HG02759 (cell line): Measurements from ENCODE around the gene PPIL3.
A peak's percentile ranks its signal among the peaks of the same experiment; 100 is the strongest.
"Not testable (repeated sequence)": the region's sequence is repeated elsewhere in the genome, so short reads cannot be mapped to it uniquely, and the experiment has no call there.

Source experiments
- ATAC-seq: cut with Tn5 transposase; IDR thresholded peaks from one replicate; pipeline ENCODE4 v1.9.1; 2021; ENCODE audit warnings: mild to moderate bottlenecking, moderate library complexity; ENCODE audit not compliant: unreplicated experiment

Gene PPIL3

DNA sequence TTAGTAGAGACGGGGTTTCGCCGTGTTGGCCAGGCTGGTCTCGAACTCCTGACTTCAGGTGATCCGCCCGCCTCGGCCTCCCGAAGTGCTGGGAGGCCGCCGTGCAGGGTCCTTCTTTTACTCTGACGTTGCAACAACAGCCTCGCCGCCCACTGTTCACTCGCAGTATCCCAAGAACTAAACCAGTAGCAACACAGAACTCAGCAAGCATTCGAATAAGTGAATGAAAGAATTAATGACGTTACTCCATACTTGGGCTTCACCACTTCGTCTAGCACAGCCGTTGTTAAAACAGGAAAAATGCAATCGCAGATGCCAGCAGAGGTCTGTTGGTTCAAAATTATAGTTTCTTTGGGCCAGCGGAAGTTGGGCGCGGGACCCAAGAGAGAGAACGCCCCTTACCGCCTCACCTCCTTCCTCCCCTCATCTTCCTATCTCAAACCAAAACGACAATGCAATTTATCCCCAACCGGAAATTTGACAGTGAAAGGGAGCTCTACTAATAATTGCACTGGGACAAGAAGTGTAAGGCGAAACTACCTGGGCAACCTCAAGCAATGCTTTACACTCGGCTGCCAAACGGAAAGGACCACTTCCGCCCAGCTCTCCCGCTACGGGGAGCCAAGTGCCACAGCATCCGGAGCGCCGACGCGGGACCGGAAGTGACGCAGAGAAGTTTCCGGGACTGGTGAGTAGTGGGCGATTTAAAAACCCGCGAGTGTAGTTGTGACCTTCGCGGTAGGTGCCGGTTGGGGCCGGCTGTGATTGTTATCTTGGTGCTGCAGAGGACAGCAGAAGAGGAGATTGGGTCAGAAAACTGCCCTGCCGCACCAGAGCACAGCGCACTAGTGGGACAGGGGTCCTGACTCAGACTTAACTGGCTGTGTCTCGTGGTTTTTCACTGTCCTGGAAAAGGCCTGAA lies at the start of gene PPIL3, which contains the start of gene NIF3L1:
Gene PPIL3 (minus strand): TSS at position 374 of the 922 bp plus-strand sequence. CDS start 1,462 bp downstream, outside the sequence.
Gene NIF3L1 (plus strand): TSS at position 668 of the 922 bp plus-strand sequence. CDS start 2,573 bp downstream, outside the sequence.
- peak; percentile 93 for ATAC-seq

DNA sequence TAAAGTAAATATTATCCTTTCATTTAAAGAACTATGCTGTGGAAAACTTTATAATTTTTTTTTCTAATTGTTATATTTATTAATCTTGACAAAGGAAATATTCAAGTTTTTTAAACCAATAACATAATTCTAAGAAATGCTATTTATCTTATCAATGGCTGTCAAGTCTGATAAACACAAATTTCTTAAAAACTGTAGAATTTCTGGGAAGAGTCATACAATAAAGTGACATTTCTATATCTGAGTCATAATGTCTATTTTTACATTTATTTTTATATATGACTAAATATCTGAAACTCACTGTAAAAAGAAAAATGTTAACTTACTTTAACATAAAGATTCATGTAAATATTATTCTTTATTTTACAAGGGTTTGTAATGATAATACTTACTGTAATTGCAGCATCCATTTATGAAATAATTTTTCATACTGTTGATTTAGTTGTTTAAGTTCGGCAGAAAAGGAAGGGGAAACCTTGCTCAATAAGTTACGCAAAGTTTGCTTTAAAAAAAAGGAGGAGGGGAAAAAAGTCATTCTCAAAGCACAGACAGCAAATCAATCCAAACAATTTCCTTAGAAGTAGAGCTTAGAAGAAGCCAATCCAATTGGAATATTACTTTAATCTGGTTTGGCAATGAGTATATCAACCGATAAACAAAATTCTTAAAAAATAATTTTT lies 42.2 kb upstream of the PPIL3 start:
- no peak for ATAC-seq

DNA sequence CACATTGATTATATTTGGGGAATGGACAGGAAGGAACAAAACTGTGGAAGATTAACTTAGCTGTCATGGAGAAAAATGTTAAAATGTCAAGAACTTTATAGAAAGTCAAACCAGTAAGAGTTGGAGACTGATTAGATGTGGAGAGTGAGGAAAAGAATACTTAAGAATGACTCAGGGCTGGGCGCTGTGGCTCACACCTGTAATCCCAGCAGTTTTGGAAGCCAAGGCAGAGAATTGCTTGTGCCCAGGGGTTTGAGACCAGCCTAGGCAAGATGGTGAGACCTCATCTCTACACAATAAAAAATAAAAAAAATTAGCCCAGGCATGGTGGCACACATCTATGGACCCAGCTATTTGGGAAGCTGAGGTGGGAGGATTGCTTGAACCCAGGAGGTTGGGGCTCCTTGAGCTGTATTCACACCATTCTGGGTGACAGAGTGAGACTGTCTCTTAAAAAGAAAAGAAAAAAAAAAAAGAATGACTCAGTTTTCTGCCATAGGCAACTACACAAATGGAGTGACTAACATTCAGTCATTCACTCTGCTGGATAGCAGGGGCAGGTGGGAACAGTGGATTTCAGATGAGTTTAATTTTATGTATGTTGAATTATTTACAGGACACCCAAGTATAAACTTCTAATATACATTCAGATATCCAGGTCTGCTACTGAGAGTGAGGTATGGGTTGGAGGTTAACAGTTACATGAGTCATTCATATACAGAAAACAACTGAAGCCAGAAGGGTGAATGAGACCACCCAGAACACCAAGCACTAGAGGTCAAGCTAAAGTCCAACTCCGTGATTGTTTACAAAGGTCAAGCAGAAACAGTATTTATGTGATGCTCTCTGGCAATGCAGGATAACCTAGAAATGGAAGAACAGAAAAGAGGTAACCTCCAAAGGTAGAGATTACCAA lies 40.7 kb upstream of the PPIL3 start:
- no peak for ATAC-seq

GRCh38 chr2:200922439-200922838 lies 33.6 kb upstream of the PPIL3 start:
- no peak for ATAC-seq

DNA sequence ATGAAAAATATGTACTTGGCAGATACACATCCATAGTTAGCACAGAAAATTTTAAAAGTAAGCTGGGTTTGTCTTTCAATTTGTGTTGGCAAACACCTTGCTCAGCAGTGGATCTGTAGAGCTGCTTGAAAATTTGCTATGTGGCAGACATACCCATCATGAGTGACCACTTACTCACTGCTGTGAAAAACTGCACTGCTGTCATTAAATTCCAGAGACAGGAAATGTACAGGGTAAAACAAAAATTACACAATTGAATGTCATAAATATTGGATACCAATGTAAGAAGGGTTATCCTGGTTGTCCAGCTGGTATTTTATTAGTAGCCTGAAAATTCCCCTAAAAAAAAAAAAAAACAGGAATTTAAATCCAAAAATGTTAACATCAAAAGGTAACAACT lies 24.8 kb upstream of the PPIL3 start:
- no peak for ATAC-seq

DNA sequence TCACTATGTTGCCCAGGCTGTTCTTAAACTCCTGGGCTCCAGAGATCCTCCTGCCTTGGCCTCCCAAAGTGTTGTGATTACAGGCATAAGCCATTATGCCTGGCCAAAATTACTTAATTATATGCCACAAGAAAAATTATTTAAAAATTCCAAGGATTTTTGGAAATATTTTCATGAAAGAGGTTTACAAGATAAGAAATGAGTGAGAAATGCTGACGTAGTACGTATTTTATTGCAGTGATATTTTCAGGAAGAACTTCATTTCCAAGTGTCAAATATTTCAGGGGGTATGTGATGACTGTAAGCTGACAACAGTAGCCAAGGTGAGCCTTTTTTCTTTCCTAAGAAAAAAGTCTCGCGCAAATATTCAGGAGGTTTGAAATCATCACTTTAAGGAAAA lies 21.1 kb upstream of the PPIL3 start:
- ATAC-seq: no peak

GRCh38 chr2:200905618-200906296 lies 16.9 kb upstream of the PPIL3 start:
- ATAC-seq: no peak

GRCh38 chr2:200901459-200902072 lies 12.7 kb upstream of the PPIL3 start:
- ATAC-seq: peak; percentile 98

DNA sequence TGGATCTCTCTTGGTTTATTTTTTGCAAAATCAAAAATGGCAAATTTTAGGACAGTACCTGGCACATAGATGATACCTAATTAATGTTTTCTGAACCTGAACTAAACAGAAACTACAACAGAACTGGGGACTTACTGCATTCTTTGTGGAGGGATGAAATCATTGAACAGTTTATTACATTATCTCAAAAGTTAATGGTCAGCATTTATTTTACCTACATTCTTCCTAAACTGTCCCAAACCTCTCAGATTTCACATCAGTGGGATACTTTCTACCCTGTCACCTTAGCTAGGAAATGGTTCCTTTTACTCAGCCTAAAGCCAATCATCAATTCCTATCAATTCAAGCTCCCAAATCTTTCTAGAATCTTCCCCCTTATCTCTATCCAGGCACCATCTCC lies 10.6 kb upstream of the PPIL3 start:
- no peak for ATAC-seq

DNA sequence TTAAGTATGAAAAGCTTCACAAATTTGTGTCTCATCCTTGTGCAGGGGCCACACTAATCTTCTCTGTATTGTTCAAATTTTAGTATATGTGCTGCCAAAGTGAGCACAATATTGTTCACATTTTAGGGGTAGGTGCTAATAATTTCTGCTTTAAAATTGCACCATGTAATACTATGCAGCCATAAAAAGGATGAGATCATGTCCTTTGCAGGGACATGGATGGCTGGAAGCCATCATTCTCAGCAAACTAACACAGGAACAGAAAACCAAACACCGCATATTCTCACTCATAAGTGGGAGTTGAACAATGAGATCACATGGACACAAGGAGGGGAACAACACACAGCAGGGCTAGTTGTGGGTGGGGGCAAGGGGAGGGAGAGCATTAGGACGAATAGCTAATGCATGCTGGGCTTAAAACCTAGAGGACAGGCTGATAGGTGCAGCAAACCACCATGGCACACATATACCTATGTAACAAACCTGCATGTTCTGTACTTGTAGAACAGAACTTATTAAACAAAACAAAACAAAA lies 7.1 kb downstream of the PPIL3 start:
- ATAC-seq: not testable (repeated sequence)

- ATAC-seq: no peak
These were observed 10.5 kb downstream of the PPIL3 start for GRCh38 chr2:200878289-200878880.

GRCh38 chr2:200877443-200877842 lies 11.4 kb downstream of the PPIL3 start:
- no peak for ATAC-seq

DNA sequence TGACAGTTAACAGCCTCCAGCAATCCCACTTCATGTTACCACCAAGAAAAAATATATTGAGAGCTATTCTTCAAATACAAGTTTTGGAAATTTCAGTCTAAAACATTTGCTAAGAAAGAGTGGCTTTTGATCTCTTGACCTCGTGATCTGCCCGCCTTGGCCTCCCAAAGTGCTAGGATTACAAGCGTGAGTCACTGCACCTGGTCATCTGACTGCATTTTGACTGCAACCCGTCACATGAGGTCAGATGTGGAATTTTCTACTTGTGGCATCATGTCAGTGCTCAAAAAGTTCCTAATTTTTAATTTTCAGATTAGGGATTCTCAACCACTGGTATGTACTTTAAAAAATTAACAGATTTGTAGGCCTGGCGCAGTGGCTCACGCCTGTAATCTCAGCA lies 15.3 kb downstream of the PPIL3 start:
- ATAC-seq: no peak

GRCh38 chr2:200871151-200871550 lies 17.7 kb downstream of the PPIL3 start:
- ATAC-seq: no peak

DNA sequence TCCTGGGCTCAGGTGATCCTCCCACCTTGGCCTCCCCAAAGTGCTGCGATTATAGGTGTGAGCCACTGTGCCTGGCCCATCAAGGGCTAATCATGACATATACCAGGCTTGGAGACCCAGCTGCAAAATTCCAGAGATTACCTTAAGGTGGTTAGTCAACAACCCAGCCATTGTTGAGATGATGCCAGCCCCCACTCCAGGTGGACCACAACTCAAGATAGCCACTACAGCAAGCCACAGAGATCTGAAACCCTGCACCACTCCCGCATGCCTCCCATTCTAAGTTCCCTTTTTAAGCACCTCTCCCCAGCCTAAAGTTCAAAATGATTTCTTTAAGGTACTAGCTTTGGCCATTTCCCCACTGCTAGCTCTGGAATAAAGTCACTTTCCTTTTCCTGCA lies 19.9 kb downstream of the PPIL3 start:
- no peak for ATAC-seq

- ATAC-seq: peak; percentile 90
These were observed 24.5 kb downstream of the PPIL3 start, which contains the start of gene CLK1 for GRCh38 chr2:200864176-200865034. Gene CLK1 (minus strand): TSS chr2:200864658. CDS start chr2:200861862, 2,796 bp downstream.

DNA sequence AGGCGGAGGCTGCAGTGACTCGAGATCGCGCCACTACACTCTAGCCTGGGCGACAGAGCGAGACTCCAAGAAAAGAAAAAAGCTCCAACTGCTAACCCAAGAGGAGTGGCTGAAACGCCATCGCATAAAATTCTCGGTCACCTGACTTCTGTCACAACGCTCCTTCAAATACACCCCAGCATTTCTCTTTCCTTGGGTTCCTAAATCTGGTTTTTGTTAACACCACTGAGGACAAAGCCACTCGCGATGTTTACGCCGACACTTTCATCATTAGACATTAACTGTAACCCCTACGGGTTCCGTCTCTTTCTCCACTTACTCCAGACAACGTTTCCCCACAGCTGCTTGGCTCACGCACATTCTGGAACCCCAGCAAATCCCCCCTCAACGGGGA lies 25.1 kb downstream of the PPIL3 start:
- peak; percentile 14 for ATAC-seq

- ATAC-seq: no peak
These were observed 26.3 kb downstream of the PPIL3 start for GRCh38 chr2:200862532-200863000.
